GM12872 (cell line): Measurements from ENCODE around the gene ZBTB21.

ENCODE experiments used
- TF ChIP-seq, protein P1 (sequence below): IDR thresholded peaks from 3 replicates; pipeline ENCODE4 v1.5.1; 2011; ENCODE audit warnings: low read depth, mild to moderate bottlenecking, low read length, moderate library complexity; ENCODE audit not compliant: insufficient read depth

The ZBTB21 gene

GRCh38 chr21:41956926-41957729, 53.0 kb downstream of the ZBTB21 start:
- TF ChIP-seq, protein P1, sequence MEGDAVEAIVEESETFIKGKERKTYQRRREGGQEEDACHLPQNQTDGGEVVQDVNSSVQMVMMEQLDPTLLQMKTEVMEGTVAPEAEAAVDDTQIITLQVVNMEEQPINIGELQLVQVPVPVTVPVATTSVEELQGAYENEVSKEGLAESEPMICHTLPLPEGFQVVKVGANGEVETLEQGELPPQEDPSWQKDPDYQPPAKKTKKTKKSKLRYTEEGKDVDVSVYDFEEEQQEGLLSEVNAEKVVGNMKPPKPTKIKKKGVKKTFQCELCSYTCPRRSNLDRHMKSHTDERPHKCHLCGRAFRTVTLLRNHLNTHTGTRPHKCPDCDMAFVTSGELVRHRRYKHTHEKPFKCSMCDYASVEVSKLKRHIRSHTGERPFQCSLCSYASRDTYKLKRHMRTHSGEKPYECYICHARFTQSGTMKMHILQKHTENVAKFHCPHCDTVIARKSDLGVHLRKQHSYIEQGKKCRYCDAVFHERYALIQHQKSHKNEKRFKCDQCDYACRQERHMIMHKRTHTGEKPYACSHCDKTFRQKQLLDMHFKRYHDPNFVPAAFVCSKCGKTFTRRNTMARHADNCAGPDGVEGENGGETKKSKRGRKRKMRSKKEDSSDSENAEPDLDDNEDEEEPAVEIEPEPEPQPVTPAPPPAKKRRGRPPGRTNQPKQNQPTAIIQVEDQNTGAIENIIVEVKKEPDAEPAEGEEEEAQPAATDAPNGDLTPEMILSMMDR: no peak

DNA sequence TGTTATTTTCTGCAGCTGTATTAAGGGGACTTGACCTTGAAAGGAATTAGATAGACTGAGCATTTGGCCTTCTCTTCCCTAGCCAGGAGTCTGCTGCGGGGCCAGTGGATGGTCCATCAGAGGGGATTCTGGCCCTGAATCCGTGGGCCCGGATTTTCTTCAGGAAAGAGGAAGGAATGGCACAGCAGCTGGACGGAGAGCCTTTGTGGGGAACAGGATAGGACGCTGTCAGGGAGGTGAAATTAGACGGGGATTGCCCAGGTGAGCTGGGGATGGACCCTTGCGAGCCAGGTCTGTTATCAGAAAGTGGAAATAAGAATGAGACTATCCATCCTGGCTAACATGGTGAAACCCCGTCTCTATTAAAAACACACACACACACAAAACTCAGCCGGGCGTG, 54.6 kb downstream of the ZBTB21 start:
- TF ChIP-seq, protein P1: no peak

- TF ChIP-seq, protein P1: no peak
These were observed 55.3 kb downstream of the ZBTB21 start for GRCh38 chr21:41954654-41955499.

GRCh38 chr21:41953831-41954653, 56.1 kb downstream of the ZBTB21 start, which contains the start of gene C2CD2:
Gene C2CD2 (minus strand): TSS chr21:41954018. CDS start chr21:41953648, 370 bp downstream.
- TF ChIP-seq, protein P1: 0 out of 3 replicates have a peak, but pooled peaks have one; percentile 8

GRCh38 chr21:41953249-41953830, 56.8 kb downstream of the ZBTB21 start:
- TF ChIP-seq, protein P1: no peak

DNA sequence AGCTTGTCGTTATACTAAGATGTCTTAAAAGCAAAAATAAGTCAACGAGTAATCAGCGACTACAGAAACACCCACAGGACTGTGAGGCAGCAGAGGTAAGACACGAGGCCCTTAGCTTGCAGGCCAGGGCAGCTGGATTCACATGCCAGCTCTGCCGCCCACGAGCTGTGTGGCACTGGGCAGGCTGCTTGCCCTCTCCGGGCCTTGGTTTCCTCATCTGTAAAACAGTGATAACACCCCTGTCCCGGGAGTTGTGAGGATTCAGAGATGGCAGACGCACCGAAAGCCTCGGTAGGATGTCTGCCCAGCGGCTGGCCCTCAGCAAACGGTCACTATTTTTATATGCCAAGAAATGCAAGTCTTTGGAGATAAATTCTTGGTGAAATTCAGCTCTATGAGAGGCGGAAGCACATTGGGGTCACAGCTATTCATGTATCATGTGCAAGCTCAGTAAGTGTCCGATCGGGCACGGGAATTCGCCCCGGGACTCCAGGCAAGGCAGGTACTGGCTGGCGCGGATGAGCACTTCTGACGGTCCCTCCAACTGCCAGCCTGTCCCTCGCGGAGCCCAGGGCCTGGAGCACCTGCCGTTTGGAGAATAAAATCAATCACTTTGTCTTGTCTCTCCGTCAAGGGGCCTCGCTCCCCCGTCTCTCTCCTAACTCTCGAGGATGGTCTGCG, 57.5 kb downstream of the ZBTB21 start:
- TF ChIP-seq, protein P1: no peak
